HG03095 (cell line): ENCODE measurements around the gene ZFHX3.

Source experiments
- ATAC-seq: cut with Tn5 transposase; IDR thresholded peaks from one replicate; pipeline ENCODE4 v1.9.1; 2021; ENCODE audit warnings: moderate library complexity; ENCODE audit not compliant: unreplicated experiment

Gene ZFHX3

DNA sequence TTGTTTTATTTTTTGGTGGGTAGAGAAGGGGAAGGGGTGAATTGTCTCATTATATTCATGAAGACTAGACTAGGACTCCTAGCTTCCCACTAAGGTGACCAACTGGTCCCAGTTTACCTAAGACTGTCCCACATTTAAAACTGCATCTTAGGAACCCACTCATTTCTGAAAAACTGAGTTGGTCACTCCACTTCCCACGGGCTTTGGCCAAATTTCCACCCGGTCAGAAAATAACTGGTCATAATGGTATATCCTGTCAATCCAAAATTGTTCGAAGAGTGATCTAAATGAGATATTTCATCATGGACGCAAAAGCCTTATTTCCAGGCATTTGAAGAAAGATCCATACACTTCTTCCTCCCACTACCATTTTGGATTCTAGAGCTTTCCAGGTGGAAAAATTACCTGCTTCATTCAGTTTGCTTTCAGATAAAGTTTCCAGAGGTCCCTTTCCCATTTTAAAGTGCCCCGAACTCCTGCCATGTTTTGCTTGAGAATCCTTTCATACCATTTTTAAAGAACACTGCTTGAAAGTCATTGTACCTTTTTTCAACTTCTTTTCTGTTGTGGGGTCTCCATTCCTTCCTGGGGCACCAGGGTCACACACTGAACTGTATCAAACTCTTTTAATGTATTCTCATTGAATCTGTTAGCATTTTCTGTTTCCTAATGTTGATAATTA lies 21.8 kb upstream of the ZFHX3 start:
- ATAC-seq = no peak

DNA sequence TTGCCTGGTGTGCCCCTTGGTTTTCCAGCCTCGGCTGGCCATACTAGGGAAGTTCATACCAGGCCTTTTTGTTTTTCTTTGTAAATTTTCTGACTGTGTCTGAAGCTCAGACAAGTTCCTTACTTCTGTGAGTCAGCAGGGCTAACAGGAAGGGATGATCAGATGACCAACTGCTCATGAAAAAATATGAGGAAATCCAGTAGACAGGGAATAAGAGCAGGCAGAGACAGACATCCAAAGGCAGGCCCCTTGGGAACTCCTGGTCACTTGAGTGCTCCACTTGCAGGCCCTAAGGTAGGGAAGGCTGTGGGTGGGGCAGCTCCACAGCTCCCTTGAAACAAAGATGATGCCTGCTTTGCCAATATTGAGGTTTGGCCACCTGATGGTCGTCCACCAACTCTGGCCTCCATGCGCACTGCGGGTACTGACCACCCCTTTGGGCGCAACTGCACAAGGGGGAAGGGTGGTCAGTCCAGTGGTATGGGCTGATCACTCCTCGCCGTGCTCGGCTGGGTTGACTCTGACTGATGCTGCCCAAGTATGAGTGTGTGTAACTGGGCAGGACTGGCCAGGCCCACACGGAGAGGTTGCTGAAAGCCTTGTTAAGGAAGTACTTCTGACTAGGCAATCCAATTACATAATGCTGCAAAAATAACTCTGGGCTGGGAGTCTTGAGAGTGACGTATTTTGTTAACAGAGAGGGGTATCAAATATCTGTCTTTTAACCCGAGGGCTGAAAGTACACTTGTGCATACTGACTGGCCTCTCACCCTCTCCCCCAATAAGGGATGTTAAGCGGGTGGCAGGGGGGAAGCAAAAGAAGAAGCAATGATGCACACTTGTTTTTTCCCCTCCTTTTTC lies 20.8 kb upstream of the ZFHX3 start:
- ATAC-seq = no peak

DNA sequence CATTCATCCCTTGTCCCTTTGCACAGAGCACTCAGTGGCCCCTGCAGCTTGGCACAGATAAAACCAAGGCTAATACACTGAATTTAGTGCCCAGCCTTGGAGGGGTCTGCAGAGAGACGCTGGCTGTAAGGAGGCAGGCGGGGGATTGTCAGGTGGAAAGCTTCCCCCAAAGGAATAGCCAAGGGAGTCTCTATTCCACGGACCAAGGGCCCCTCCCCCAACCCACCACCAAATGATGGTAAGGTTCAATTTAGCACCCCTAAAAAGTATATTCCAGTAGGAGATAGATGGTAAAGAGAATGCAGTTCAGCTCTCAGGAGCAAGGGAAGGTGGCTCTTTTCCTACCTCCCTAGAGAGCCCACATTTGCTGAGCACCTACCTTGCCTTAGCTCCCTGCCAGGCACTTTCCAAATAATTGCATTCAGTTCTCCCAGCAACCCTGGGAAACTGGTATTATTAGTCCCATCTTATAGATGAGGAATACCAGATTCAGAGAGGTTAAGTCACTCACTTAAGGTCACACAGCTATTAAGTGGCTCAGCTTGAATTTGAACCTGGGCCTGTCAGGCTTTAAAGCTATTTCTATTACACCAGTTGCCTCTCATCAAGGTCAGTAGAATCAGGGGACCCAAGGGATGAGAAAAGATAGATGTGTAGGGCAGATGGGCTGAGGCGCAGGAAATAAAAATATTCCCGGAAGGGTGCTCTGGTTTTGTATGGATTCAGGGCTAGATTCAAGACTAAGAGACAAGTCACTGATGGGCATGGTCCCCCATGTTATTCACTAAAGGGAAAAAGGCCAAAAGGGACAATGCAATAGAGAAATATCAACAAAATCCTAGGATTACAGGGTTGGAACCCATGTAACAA lies 20.0 kb upstream of the ZFHX3 start:
- no peak for ATAC-seq

DNA sequence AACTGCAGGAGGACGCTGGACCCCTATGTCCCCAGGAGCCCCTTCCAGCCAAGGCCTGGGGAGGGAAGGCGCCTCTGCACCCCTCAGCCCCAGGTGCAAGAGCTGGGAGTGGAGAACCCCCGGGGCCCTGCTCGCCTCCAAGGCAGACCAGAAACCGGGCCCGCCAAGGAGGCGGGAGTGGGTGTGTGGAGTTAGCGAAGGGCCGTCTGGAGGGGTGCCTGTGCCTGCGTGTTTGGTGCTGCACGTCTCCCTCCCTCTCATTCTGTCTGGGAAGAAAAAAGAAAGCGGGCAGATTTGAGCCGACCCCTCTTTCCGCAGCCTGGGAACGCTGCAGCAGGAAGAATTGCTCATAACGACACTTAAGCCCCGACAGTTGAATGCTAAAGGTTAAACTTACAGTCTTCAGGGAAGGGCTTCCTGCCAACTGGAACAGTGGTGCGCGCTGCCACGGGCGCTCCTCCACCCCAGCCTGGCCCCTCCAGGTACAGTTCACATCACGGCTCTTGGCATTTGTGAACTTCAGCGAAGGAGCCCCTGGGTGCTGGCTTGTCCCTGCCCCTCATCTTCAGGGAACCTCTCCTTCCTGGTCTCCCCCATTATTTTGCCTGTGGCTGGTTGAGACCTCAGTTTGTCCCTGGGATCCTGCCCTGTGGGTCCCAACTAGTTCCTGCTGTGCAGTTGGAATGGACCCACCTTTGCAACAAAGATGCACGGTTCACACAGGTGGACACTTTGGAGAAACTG lies 19.2 kb upstream of the ZFHX3 start:
- no peak for ATAC-seq

DNA sequence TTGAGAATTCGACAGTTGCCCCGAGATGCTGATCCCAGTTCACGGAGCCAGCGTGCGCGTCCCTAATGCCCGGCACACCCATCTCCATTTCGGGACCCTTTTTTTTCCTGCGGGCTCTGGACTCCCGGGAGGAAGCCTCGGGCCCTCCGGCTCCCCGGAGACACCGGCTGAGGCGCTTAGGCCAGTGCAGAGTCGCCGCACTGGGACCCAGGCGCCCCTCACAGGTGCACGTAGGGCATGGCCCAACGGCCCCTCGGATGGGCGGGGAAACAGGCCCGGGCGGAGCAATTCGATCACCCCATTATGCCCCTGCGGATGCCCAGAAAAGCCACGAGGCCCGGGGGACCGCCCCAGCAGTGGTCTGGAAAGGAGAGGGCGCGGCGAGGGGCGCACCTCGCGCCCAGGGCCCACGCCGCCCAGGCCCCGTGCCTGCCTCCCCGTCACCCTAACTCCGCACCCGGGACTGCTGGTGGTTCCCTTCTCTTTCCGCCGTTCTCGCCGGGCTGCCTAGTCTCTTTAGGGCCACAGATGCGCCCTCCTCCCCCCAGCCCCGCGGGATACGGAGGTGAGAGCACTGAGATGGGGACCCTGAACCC lies 18.5 kb upstream of the ZFHX3 start:
- no peak for ATAC-seq

DNA sequence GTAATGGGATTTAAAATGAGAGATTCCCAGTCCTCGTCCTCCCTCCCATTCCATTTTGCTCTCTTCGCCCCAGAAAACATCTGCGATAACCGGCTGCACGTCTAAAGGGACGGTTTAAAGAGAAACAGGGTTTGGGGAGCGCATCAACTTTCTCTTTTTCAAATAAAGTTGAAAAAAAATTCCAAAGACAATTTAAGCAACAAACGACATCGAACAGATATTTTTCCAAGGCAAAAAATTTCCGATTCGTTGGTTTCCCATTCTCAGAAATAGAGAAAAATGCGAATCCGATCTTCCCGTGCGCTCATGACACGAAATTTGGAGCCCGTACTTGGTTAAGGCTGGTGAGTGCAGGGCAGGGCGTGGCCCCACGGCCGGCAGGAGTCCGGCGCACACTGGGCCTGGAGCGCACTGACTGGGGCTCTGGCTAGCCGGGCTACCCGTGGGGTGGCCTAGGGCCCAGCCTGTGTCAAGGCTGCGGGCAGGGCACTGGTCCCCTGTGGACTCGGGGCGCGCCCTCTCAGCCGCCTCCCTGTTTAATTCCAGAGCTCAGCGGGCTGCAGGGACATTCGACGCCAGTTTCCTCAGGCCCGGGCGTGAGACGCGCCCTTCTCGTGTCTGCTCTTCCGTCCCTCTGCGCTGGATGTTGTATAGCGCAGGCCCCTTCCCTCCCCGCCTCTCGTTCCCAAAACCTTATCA lies 17.9 kb upstream of the ZFHX3 start:
- no peak for ATAC-seq

DNA sequence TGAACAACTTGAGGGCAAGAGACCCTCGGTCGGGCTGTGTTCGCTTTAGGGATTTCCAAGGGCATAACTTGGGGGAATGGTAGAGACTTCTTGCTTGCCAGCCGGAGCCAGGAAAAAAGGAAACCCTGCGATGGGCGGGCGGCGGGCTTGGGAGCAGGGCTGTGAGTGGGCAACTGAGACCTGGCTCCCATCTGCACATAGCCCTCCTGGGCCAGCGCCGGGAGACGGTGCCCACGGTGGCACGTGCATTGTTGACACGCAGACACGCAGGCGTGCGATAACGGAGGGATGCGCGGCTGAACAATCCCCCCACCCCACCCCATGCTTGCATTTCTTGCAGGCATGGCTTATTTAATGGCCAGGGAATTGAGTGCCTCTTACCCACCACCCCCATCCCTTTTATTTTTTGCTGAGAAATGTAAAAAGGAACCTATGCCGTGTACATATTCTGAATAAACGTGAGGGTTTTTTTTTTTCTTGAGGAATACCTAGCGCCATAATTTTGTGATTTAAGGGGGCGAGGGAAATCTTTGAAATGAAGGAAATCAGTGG lies 17.1 kb upstream of the ZFHX3 start:
- ATAC-seq = no peak

DNA sequence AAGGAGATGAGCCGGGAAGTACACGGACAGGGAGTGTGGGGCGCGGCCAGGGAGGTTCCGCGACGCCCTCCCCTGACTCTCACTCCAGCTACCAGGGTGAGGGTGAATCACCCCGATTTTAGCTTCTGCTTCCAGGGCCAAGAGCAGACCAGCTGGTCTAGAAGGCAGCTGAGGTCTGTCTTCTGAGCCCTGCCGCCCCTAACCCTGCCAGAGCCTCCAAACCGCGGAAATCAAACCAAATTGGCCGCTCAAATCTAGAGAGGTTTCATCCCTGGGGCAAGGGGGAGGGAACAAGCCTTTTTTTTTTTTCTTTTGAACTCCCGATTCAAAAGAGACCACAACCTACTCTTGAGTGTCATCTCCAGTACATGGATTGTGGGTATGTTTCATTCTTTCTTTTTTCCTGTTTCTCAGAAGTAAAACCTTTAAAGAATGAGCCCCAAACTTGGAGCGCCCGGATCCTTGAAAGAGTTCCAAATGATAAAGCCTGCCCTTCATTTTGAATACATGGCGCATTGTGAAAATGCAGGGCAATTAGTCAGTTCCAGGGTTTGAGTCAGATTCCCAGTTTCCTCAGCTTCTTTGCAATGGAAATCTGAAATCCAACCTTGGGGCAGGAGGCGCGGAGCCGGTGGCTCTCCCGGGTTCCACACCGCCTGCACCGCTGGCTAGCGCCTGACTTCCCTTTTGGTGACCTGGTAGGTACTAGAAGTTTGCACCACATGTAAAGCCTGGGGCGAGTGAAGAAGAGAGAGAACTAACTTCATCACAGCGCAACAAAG lies 16.5 kb upstream of the ZFHX3 start:
- ATAC-seq = no peak

DNA sequence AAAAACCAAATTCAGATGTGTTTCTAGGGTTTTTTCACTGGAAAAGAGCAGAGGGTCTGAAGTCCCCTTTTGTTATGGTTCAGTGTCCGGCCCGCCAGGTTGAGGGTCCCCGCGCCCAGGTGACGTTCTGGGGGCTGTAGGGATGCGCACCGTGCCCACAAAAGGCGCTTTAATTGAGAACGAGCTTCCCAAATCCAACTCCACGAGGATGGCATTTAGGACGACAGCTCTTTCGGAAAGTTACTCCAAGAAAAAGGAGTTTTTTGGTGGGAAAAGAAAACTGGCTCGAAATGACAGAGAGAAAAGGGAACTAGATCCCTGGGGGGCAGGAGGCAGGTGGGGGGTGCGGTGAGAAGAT lies 15.9 kb upstream of the ZFHX3 start:
- ATAC-seq = no peak

DNA sequence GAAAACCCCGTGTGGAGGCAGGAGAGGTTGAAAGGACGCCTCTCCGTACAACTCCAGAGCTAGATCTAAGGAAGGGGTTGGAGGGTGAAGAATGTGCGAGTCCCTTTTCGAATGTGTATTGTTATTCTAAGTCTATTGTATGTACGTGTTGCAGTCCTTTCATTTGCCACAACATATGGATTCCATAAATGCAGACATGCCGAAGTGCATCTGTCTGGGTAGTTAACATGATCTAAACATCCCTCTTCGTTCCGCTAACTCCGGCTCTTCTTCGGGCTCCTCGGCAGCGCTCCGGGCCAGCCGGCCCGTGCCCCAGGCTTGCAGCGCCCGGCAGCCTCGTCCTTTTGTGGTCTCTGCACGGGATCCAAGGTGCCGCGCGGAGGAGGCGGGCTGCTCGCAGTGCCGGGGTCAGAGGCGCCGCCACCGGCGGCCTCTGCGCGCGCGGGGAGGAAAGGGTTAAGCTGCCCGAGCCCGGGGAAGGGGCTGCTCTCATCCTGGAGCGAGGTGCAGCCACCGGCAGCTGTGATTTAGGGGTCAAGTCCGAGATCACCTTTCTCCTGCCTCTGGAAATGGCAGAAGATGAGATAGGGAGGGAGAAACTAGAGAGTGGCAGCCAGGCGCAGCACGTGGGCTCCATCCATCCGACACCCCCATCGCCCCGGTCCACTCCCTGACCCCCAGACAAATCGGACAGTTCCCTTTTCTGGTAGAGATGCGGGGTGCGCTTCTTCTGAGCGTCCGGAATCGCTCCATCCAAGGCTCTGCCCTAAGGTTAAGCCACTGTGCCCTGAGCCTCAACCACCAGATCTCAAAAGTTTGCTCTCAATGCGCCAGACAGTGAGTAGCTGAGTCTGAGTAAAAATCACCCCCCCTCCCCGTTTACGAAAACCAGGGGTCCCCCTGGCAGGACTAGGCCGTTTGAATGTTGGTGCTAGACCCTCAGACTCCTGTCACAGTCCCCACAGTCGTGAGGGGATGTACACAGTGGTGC lies 15.1 kb upstream of the ZFHX3 start:
- ATAC-seq = no peak

DNA sequence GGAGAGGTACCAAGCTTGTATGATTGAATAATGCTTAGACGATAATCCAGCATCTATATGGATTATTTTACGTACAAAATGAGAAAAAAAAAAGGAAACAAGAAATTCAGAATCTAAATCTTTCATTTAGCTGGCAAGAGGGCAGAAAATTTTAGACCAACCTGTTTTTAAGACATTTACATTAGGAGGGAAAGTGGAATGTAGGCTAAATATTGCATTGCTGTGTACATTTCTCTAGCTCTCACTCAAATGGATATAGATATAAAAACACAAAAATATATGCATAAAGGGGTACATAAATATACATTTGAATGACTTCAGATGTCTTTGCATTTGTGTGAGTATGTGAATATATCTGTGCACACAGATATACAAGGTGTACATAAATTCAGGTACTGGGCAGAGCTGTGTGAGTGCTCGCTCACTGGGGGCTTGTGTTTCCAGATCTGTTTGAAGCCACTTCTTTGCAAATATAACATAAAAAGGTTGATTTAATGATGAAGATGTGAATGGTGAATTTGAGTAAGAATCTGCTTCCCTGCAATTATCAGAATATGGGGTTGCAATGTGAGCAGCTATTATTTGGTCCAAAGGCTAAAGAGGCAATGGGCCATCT lies 14.2 kb upstream of the ZFHX3 start:
- no peak for ATAC-seq

DNA sequence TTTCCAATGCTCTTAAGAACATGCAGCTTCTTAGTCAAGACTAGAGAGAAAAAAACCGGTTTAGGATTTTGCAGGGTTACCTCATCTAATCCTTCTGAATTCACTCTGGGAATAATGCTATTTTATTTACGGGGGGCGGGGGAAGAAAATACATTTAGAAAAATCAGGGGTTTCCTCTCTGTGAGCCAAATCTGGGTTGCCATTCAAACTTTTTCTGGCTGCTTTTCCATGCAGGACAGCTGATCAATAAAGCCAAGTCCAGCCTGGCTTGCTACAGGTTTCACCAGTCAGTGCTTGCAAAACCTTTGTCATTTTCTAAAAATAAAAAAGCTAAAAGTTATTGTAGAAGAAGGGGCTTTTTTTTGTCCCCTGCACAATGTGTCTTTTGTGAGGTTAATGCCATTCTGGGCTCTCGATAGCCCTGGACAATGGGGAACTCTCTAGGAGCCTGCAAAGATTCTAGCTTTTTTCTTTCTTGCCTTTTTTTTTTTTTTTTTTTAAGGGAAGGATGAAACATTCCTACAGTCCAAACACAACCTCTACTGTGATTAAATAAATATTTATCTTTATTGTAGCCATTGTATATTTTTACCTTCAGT lies 13.1 kb upstream of the ZFHX3 start:
- ATAC-seq = no peak

DNA sequence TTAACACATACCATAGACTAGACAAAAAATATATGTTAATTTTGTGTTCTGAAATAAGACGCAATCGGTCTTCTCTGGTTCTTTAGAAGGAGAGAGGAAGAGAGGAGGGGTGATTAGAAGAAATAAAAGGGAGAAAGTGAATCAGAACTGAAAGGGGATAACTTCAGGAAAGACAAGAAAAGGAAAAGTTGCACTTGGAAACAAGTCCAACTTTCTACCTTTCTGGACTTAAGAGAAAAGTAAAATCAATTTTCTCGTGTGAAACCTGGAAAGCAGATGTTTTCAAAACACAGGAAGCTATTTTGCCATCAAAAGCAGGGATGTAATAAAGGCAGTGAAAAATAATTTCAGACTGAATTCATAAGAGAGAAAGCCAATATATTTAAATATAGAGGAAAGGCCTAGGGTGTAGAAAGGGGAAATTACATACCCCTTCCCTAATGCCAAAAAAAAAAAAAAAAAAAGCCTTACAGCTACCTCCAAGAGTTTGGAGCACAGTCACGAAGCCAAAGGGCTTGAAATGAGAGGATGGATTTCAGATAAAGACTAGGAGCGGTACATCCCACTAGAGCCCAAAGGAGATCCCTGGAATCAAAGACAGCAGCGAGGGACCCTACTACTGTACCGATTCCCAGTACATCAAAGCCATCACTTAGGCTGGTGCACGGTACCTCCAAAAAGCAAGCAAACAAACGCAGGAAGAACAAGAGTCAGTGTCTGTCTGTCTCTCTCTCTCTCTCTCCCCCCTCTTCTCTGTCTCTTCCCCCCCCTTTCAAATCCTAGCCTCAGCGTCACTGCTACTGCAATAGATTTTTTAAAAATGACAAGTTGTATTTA lies 12.1 kb upstream of the ZFHX3 start:
- ATAC-seq = no peak

DNA sequence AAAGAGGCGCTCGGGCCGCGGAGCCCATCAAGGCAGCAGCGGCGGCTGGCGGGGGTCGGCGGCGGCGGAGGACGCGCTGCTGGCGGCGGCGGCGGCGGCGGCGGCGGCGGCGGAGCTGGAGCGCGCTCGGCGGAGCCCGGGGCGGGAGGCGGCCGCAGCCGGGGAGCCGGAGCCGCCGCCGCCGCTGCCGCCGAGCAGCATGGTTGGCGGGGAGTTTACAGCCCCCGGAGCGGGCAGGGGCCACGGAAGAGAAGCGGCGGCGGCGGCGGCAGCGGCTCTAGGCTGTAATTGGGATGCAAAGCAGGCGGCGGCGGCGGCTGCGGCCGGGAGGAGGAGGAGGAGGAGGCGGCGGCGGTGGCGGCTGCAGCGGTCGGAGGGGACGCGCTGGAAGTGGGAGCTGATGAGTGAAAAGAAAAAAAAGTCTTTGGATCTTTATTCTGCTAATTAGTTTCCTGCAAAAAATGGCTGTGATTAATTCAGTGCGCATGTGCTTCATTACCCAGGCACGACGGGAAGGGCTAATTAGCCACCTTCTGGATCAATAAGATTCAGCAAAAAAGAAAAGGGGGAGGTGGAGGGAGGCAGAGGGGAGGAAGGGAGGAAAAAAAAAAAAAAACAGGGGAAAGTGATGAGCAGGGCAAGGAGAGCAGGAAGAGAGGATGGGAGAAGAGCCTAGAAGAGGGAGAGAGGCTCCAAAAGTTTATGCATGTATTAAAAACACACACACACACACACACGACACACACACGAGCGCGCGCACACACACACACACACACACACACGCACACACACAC lies 10.9 kb upstream of the ZFHX3 start:
- ATAC-seq = peak; percentile 24

DNA sequence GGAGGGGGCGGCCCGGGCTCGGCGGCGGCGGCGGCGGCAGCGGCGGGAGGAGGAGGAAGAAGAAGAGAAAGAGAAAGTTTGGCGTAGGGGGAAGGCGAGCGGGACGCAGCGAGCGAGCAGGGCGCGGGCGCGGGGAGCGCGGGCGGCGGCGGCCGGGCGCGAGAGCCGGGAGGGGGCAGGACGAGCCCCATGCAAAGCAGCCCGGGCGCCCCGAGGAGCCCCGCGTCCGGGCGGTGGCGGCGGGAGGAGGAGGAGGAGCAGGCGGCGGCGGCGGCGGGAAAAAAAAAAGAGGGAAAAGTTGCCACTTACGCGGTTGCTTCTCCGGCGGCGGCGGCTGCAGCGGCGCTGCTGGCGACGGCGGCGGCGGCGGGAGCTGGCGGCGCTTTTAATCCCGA lies 10.3 kb upstream of the ZFHX3 start:
- ATAC-seq = peak; percentile 74
